GM19025 (cell line): ENCODE results near the gene ANO10.

Experiments used
- ATAC-seq: cut with Tn5 transposase; IDR thresholded peaks from one replicate; pipeline ENCODE4 v1.9.1; 2021; ENCODE audit warnings: mild to moderate bottlenecking, low read depth, moderate library complexity; ENCODE audit not compliant: unreplicated experiment

Gene ANO10

DNA sequence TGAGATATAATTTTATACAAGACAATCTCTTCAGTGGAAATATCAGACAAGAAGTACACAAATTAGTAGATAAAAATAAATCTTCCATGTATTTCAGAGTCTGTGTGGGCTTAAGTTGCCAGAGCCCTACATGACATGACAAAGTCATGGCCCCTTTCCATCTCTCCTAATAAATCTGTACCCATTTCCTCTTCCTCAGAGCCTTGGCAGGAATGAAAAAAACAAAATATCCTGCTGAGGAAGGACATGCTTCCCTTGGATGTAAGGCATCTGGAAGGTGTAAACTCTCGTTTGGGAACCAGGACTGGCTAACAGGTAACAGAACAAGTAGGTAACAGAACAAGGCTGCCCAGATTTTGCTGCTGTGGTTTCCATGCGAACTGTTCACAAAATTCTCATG is 187.4 kb downstream of the ANO10 start:
- no peak for ATAC-seq

DNA sequence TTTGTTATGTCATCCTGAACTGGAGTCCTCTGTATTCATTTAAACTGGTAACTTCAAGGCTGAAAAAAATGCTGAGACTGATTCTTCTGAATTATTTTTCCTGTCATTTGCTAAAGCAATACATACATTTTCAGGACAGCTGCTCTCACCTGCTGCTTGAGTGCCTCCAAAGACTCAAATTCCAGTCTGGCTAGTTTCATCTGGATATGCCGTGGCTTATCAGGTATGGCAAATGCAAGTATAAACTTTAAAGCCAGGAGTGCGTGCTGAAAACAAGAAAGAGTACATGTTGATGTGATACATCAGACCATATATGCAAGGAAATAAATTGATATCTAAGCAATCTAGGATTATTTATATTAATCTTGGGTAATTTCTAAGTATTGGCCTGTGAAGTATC is 189.3 kb downstream of the ANO10 start:
- no peak for ATAC-seq

DNA sequence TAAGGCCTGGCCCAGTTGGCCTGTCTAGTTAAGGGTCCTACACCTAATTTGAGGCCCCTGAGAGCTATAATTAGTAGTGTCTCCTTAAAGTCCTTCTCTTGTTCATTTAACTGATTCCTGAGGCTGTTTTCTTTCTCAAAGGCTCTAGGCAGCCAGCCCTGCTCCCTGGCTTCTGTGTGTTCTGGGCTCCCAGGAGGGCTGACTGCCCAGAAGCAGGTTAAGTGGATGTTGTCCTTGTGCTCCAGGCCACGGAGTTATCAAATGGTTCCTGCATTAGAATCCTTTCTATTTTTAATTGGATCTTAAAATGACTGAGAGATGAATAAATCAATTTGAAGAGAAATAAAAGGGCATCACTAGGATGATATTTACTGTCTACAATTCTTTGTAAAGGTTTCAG is 195.4 kb downstream of the ANO10 start:
- ATAC-seq, result no peak

DNA sequence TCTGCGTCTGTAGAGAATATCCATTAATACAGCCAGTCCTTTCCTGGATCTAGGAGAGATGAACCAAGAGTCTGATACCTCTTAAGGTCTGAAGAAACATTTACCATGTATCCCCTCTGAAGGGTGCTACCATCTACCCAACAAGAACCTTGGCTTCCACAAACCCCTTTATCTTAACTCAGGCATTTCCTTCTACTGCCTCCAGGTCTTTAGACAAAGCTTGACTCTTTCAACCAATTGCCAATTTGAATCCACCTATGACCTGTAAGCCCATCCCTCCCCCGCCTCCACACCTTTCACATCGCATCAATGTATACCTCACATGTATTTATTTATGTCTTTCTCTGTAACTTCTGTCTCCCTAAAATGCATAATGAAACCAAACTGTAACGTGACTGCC is 196.0 kb downstream of the ANO10 start:
- ATAC-seq, result no peak

DNA sequence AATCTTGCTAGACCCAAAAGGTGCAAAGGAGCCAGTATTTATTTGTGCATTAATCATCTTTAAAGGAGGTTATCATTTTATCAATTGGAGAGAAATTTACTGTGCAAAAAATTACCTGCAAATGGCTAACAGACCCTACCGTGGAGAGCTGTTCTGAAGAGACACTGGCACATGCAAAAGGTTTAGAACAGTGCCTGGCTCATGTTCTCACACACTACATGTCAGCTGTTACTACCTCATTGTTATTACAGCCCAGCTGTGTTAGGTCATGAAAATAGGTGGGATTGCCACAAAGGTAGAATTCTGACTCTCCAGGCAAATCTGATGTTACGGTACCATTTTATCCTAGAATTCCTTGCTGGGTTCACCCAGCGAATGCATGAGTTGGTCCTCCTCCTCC is 198.2 kb downstream of the ANO10 start:
- ATAC-seq, result no peak

DNA sequence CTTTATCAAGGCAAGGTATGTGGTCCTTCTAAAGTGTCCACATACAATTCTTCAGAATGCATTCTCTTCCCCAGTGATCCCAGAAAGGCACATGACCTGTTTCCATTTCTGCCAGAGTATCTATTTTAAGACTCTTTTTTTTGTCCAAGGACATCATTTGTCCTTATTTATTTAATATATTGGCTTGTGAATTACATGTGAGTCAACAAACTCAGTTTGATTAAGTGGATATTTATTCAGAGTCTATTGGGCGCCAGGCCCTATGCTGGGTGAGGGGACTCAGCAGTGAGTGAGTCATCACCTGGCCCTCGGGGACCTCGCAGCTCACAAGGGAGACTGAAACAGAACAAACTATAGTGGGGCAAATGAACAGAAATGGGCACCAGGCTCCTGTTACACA is 198.7 kb downstream of the ANO10 start:
- ATAC-seq, result no peak

DNA sequence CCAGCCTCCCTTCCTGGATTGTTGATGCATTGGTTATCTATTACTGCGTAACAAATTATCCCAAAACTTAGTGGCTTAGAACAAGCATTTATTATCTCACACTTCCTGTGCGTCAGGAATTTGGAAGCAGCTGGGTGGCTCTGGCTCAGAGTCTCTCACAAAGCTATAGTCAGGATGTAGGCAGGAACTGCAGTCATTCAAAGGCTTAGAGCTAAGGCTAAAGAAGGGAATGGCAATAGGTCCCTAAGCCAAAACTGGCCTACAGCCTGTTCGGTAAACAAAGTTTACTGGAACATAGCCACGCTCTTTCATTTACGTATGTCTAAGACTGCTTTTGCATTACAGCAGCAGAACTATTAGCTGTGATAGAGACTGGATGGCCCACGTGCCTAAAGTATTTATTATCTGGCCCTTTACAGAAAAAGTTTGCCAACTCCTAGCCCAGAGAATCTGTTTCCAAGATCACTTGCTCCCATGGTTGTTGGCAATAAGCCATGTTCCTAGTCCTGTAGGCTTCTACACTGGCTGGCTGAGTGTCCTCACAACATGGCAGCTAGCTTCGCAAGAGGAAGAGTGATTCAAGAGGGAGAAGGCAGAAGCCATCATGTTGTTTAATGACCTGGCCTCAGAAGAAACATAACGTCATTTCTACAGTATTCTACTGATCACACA is 203.1 kb downstream of the ANO10 start:
- no peak for ATAC-seq

DNA sequence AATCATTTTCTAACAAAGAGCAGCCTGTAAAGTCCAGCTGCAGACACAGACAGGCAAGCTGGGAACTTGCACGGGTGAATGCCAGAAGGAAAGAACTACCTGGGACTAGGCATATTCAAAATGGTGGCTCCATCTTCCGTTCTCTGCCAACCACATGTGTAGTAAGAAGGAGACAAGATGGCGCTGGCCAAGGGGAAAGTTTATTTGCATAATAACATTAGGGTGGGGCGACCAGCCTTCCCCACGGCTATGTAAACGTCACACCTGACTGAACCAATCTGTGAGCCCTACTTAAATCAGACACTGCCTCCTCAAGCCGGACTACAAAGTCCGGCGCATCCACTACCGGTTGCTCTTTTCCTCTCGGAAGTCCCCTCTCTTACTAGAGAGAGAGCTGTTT is 204.7 kb downstream of the ANO10 start:
- no peak for ATAC-seq

DNA sequence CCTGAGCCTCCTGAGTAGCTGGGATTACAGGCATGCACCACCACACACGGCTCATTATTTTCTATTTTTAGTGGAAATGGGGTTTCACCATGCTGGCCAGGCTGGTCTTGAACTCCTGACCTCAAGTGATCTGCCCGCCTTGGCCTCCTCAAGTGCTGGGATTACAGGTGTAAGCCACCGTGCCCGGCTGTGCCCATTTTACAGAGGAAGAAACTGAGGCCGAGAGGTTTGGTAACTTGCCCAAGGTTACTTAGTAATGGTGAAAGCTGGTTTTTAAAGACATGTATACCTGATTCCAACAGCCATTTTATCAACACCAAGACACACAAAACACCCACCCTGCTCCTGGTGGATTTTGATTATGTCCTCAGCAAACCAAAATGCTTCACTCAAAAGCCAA is 206.7 kb downstream of the ANO10 start:
- ATAC-seq, result no peak

DNA sequence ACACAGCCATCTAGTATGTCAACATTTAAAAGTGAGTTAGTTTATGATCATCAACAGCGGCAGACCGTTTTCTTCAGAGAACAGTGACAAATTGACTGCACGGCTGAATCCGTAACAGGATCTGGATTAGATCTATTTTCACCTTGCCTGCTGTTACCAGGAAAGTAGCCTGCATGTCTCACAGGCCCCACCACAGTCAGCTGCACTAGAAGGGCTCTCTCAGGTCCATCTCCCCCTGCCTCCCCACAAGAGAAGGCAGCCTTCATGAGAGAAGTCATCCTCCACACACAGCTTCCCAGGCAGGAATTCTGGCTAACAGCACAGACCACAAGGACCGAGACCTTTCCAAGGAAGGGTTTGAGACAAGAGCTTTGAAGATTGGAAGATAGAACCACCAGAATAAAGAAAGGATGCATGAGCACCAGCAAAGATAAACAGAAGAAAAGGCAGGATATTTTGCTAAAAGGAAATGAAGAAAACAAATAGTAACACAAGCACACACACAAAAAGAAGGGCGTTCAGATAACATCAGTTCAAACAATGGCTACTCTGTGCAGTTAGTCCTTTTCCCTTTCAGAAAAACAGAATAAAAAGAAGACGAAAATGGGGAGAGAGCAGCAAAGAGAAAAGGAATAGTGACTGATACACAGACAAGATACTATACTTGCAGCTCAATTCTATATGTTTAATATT is 208.0 kb downstream of the ANO10 start:
- ATAC-seq, result no peak

DNA sequence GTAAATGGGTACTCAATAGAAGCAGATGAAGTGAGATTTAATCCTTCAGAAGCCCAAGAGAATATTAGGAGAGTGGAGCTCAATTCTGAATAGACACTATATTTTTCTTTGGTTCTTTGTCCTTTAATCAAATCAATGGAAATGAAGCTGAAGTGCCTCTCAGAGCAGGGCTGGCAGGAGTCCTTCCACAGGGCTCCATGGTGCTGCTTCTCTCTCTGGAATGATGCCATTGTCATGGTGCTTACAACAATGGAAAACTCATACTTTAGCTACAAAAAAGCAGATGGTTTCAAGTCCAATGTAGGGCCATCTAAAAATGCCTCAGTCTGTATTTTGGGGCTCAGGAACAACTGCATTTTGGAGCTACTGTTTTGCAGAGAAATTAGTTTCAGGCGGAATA is 210.4 kb downstream of the ANO10 start:
- no peak for ATAC-seq

DNA sequence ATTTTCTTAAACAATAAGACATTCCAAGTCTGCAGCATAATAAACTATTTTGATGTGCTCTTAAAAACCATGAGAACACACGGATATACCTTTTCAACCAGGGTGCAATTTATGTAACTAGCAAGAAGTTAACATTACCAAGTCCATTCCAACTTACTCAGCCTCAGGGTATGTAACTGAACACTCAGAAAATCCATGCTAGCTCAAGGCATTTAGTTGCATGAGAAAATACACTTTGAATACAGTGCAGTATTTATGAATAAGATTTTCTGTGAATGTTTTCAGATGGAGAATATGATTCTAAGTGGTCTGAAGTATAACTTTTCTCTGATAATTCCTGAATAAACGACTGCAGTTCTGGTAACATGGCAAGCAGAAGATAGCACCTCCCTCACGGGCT is 211.2 kb downstream of the ANO10 start:
- ATAC-seq, result no peak

DNA sequence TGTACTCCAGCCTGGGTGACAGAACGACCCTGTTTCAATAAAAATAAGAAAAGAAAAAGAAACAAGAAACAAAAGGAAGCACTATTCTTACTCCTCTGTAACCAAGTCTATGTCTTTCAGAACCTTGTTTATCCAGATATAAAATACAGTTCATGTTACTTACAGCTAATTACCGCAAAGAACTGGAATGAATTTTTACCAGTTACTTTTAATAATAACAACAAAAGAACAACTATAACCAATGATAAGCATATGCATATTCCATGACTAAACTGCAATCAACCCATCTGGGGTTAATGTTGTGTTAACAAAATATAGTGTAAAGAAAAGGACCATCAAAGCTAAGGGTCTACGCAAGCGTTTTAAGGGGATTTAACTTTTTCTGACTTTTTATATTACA is 212.3 kb downstream of the ANO10 start:
- ATAC-seq, result no peak

DNA sequence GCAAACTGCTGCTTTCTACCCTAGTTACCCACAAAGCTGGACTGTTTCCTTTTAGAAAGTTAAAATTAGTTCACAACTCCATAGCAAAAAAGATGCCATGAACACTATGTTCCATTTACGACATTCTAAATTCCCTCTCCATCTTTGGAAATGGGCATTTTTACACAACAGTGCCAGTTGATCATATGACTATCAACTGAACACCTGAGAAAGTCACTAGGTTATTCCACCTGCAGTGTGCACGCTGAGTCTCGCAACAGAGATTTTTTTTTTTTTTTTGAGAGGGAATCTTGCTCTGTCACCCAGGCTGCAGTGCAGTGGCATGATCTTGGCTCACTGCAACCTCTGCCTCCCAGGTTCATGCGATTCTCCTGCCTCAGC is 215.2 kb downstream of the ANO10 start:
- ATAC-seq, result no peak

DNA sequence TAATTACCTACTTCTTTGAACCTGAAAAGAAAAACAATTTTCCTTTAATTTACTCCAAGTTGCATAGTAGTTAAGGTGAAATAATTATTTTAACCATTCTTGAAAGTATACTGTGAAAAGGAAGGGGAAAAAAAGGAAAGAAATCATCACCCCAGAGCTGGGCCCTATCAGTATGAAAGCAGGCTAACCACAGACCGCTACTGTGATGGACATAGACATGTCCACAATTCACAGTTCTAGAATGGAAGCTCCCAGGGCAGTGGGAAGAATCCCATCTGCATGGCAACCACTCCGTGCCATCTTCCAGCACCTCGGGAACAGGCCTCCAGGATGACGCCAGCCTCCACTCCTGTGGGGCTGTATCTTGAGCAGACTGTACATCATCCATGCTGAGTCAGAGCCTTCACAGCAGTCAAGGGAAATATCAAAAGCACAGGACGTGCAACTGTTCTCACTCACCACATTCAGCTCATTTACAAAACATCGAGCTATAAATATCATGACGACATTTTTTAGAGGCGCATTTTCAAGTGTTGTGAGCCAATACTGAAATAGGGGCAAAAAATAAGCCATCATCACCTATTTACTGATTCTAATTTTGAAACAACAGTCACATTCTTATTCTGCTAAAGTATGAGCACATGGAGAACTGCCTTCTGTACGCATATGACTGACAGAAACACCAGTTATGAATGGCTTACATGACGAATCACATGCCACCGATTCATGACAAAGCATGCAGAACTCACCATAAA is 215.7 kb downstream of the ANO10 start:
- ATAC-seq, result no peak

DNA sequence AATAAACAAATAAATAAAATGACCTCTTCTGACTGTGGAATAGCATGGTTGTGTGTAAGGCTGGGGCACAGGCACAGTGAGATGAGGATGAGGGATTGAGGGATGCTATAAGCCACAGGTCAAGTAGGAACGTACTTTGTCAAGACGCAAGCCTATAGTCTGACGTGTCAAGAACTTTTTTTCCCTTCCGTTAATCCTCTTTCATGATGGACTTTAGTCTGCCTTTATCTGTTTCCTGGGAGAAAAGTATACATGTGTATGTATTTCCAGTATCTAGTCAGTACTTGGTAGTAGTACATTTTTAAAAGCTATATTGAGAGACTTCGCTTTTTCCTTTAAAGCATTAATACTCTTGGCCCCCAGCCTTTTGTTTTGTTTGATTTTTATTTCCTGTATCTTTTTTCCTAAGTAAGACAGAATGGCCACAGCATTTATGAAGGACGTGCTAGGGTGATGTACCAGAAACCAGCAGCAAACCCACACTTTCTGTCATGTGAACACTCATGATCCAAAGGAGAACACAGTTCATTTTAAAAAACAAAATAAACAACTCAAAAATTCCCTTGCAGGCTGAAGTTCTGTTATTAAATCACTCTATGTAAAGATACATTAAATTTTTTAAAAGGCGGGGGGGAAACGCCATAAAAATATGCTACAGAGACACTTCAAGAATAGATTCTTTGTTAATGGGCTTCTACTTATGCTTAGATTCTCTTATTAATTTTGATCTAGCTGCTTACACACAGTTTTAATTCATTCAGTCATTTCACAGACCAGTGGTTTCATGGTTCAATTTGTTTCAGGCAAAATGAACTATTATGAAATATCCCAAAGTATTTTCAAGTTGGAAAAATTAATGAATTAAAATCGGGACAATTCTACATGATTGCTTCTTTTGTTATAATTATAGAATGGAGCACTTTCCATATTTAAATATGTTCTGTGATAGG is 220.8 kb downstream of the ANO10 start:
- ATAC-seq, result no peak

DNA sequence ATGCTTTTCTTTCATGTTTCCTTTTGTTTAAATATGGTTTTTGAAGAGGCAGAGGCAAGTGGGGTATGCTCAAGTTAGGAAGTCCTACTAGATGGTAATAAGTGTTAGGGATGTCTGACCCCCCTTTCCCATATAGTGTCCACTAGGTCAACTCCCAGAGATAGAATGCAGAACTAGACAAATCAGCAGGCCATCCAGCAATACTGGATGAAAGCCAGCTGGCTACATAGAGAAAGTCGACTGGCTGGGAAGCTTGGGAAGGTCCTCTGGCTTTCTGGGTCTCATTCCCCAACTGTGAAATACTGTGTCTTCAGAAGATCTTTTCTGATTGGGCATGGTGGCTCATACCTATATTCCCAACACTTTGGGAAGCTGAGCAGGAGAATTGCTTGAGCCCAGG is 221.6 kb downstream of the ANO10 start:
- no peak for ATAC-seq

DNA sequence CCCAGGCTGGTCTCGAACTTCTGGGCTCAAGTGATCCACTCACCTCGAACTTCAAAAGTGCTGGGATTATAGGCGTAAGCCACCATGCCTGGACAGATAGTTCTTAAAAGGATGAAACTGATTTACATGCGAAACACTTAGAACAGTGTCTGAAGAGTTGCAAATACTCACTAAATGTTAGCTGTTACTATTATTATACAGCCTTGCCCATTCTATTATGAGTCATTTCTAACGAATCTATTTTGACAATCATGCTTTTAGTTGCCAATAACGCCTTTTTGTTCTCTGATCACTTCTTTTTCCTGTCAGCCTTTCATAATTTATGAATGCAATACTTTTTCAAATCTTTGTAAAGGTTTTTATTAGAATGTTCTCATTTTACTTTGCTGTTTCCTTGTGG is 222.8 kb downstream of the ANO10 start:
- no peak for ATAC-seq

DNA sequence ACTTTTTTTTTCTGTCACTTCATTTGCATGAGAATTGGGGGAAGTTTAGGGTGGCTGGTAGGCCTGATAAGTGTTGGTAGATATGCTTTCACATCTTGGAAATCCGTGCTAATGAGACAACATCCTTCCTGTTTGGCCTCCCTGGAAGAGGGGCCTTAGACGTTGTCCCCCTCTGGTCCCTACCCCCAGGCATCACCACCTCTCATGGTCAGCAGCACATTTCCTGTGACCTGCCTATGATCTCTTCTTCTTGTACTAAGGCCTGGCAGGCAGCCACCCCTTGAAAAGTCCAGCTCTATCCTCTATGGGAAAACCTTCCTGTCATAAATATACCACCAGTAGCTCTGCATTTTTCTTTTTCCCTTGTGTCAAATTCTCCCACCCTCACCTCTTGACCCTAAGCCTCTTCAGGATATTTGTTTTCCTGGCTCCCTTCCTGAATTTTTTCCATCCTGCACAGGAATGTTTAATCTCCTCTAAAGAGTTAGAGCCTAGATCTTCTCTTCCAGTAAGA is 227.7 kb downstream of the ANO10 start:
- no peak for ATAC-seq

DNA sequence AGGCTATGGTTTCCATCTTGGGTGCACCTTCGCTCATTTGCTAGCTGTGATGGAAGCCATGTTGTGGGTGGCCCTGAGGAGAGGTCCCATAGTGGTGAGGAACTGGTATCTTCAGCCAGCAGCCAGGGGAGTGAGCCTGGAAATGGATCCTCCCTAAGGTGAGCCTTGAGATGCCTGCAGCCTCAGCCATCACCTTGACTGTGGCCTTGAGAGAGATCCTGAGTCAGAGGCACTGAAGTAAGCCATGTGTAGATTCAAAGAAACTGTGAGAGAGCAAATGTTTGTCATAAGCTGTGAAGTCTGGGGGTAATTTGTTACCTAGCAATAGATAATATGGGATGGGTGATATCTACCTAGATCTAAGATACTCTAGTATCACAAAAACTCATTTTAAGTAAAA is 230.2 kb downstream of the ANO10 start:
- ATAC-seq, result no peak

DNA sequence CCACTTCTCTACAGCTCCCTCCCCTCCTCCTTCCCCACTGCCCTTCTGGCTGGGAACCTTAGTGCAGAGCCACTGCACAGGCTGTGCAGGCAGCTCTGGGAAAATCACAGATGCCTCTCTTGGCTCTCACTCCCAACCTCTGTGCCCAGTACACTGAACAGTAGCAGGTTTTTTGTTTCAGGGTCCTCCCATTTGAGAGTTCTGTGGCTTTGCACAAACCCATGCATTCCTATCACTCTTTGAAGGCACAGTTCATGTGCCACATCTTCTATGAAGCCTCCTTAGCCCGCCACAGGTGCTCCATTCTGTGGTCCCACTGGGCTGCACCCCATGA is 231.6 kb downstream of the ANO10 start:
- ATAC-seq, result no peak
